IPS-NIHi7 (cell line): Measurements from ENCODE around the gene CYGB.
A peak's percentile ranks its signal among the peaks of the same experiment; 100 is the strongest.

Experiments
- DNase-seq: peaks from one replicate; pipeline ENCODE4 v3.0.0; 2012; ENCODE audit warnings: mixed read lengths; ENCODE audit errors: extremely low spot score

Gene CYGB

GRCh38 chr17:76550712-76551615 is 13.5 kb upstream of the CYGB start:
- DNase-seq: no peak

GRCh38 chr17:76549539-76549938 is 12.0 kb upstream of the CYGB start:
- no peak for DNase-seq

DNA sequence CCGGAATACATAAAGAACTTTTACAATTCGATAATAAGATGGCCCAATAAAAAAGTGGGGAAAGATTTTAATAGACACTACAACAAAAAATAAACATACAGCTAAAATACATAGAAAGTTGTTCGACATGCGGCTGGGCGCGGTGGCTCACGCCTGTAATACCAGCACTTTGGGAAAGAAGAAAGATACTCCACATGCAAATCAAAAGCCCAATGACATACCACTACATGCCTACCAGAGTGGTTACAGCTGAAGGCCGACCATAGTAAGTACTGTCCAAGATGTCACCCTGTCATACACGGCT is 11.7 kb upstream of the CYGB start:
- DNase-seq: no peak

GRCh38 chr17:76548378-76549214 is 11.1 kb upstream of the CYGB start:
- DNase-seq: no peak

DNA sequence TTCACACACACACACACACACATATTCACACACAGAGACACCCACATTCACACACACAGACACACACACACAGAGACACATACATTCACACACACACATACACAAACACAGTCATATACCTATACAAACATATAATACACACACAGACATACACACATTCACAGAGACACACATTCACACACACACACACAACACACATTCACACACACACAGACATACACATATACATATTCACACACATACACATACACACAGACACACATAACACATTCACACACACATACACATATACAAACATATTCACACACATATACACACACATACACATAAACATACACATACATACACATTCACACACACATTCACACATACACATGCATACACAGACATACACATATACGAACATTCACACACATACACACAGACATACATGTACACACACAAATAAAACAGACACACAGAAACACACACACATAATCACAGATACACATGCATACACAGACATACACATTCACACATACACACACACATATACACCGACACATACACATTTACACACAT is 10.2 kb upstream of the CYGB start:
- no peak for DNase-seq

- DNase-seq: no peak
These were observed 9.7 kb upstream of the CYGB start for GRCh38 chr17:76547183-76547641.

DNA sequence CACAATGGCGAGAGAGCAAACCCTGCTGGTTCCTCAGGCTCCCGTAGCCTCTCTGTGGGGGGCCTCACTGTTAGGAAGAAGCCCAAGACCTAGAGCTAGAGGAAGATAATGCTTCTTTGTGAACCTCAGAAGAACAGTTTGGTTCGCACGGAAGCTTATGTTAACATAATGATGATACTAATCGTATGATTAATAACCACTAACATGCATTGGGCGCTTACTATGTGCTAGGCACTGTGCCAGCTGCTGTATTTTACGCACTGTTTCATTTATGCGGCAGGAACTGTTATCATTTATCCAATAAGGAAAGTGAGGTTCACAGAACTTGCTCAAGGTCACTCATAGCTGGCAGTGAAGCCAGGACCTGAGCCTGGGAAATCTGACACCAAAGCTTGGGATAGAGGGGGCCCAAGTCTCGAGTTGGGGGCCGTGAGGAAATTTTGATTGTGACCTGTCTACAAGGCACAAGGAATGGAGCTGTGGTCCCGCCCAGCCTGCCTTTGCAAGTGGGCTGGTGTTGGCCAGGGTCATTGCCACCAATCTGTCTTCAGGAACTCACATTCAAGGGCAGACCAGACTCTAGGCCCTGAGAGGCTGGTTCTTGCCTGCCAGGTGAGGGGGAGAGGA is 9.2 kb upstream of the CYGB start:
- no peak for DNase-seq

- no peak for DNase-seq
These were observed 8.5 kb upstream of the CYGB start for GRCh38 chr17:76545918-76546555.

DNA sequence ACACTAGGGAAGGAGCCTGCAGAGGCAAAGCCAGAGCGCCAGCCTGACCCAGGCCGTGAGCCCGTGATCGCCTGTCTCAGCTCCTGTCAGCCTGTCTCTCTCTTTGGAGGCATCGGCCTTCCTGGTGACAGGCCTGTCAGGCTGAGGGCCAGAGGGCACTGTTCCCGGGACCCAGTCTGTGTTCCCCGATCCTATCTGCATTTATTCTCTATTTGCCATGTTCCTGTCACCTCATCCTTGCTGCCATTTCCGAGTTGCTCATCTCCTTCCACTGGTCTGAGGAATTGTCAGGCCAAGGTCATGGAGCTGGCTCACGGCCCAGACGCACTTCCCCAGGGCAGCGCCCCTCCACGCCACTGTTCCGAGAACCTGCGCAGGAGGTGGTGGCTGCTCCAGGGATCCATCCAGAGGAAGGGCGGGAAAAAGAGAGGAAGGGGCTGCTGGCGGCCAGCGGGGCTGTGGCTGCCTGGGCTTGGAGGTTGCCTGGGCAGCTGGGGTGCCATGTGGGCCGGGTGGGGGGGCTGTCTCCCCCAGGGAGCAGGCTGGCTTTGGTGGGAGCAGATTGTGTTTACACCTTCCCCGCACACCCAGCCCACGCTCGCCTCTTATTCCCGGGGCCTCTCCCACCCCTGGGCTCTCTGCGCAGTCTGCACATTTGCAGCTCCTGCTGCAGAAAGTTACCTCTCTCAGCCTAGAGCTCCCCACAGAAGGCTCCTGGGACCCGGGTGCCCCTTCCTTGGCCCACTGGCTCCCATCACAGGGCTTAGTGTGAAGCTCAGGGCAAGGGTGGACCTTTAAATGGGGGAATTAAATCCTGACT is 7.2 kb upstream of the CYGB start:
- DNase-seq: no peak

DNA sequence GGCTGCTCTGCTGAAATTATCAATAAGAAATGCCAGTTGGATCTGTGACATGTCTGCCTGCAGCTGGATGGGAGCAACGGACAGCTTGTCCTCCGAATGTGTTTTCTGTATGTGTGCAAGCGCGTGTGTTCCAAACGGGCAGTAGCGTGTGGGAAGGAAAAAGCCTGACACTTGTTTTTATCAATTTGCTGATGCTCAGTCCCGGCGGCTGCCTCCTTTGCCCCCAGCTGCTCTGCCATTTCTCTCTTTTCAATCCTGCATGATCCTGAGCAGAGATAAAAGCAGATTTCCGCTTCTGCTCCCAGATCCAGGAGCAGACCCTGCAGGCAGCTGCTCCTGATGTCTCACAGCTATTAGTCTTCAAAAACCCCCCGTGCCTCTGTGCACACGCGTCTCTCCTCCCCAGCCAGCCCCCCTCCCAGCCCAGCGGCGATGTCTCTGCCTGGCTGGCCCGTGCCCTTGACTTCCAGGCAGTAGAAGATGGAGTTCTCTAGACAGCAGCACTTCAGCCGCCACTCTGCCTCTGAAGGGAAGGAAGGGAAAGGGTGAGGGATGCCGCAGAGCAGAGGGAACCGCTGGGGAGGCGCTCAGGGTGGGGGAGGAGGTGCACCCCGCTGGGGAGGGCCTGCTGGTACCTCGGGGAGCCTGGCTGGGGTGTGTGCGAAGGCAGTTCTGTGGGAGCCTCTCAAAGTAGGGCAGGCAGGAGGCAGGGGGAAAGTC is 6.5 kb upstream of the CYGB start:
- DNase-seq: no peak

DNA sequence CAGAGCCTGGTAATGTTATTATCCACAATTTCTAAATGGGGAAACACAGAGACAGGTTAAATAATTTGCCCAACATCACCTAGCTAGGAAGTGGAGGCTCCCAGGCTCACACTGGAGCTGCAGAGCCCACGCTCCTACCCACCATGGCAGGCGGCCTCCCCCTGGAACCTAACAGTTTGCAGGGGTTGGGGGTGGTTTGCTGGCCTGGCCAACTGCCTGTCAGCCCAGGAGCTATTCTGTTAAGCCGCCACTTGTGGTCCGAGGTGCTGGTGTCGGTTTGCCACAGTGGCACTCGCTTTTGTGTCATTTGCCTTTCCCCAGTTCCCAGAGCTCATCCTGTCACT is 5.9 kb upstream of the CYGB start:
- DNase-seq: no peak

DNA sequence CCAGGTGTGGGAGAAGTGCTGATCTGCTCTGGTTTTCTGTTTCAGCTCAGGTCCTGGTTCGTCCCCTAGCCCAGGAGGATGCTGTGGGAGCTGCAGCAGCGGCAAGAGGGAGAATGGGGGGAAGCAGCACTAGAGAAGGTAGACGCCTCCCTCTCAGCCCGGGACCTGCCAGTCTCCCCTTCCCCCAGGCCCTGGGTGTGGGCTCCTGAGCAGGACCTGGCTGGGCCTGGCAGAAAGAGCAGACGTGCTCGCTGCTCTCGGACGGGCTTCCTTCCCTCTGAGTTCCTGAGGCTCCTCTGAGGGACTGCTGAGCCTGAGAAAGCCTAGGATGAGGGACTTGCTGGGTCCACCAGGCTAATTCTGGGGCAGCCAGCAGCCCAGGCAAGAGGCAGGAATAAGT is 5.5 kb upstream of the CYGB start:
- no peak for DNase-seq

GRCh38 chr17:76542566-76542971 is 5.1 kb upstream of the CYGB start:
- no peak for DNase-seq

DNA sequence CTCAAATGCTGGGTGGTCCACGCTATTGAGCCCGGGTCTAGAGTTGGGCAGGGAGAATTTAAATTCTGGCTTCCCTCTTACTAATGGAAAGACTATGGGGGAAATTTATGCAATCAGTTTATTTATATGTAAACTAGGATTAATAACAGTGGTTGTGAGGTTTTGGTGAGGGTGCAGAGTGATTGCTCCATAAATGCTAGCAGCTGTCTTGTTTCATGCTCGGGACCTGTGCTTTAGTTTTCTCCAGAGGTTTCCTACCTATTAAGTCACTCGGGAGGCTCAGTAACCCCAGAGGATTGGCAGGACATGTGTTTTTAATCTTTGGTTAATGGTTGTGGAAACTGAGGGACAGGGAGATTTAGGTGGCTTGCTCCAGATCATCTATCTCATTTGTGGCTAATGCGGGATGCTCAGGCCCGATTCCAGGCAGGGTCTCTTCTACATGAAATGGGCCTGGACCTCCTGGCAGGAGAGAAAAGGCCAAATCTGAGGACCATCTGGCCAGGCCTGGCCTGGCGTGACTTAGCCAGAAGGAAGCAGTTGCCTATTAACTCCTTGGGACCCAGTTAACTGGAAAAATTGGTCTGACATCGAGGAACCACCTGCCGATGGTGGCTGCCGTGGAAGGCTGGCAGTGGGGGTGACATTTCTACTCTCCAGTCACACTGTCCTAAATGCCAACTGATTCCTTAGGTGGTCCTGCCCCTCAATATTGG is 4.4 kb upstream of the CYGB start:
- no peak for DNase-seq

GRCh38 chr17:76540381-76541300 is 3.1 kb upstream of the CYGB start:
- DNase-seq: peak; percentile 98

DNA sequence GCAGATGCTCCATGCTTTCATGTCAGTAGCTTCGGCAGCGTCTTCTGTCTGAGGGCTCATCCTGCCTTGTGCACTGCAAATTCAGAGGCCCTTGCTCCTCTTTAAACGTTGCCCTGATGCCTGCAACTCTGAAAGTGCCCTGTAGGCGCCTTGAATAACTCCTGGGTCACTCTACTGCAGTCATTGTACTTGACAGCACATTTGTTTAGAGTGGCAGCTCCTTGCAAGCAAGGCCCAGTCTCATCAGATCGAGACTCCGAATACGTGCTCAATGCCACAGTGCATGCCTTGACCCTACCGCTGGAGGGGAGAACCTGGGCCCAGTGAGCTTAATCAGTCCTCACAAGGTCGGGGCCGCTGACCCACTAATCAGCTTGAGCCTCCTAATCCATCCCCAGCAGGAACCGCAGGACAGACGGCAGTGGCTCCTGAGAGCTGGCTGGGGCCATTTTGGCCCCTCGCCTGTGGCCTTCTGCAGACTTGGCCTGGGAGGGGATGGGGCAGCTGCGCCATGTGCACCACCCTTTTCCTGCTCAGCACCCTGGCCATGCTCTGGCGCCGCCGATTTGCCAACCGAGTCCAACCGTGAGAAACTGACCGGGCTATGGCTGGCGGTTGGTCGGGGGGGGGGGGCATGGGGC is 2.2 kb upstream of the CYGB start, which contains the start of gene PRCD:
PRCD (plus strand) TSS at position 414 of the 641 bp plus-strand sequence; CDS start at position 512, 98 bp downstream.
- DNase-seq: no peak

GRCh38 chr17:76538941-76539570 is 1.5 kb upstream of the CYGB start:
- no peak for DNase-seq
